H9 (cell line): ENCODE data around the gene GABRB1. TPM values are rescaled to one million over a fixed set of nuclear protein-coding genes. Genes with fewer than 3 reads are reported as not detected.

Experiments used
- DNase-seq: peaks from one replicate; pipeline ENCODE4 v3.0.0-alpha.2; 2017
- H2AFZ ChIP-seq: one replicate; pipeline ENCODE4 v1.6.1; 2013; ENCODE audit warnings: mild to moderate bottlenecking, low read length, control low read depth, moderate library complexity
- H2AK5ac ChIP-seq: 2 replicates; pipeline ENCODE4 v1.6.1; 2013; ENCODE audit warnings: low read length, control low read depth, mixed read lengths; ENCODE audit not compliant: insufficient read length
- H2BK120ac ChIP-seq: one replicate; pipeline ENCODE4 v1.6.1; 2013; ENCODE audit warnings: low read depth, mild to moderate bottlenecking, low read length, control low read depth, inconsistent platforms; ENCODE audit not compliant: poor library complexity, severe bottlenecking
- H2BK12ac ChIP-seq: 2 replicates; pipeline ENCODE4 v1.6.1; 2013; ENCODE audit warnings: low read length, control low read depth, mixed read lengths, low read depth; ENCODE audit not compliant: insufficient read length
- H2BK15ac ChIP-seq: 2 replicates; pipeline ENCODE4 v1.6.1; 2013; ENCODE audit warnings: low read depth, low read length, control low read depth
- H2BK20ac ChIP-seq: one replicate; pipeline ENCODE4 v1.6.1; 2013; ENCODE audit warnings: low read depth, mild to moderate bottlenecking, low read length, control low read depth, inconsistent platforms; ENCODE audit not compliant: poor library complexity, severe bottlenecking
- H2BK5ac ChIP-seq: 2 replicates; pipeline ENCODE4 v1.6.1; 2013; ENCODE audit warnings: low read length, control low read depth, mixed read lengths; ENCODE audit not compliant: insufficient read length
- H3K14ac ChIP-seq: 2 replicates; pipeline ENCODE4 v1.6.1; 2013; ENCODE audit warnings: low read length, control low read depth; ENCODE audit not compliant: insufficient read depth
- H3K18ac ChIP-seq: 2 replicates; pipeline ENCODE4 v1.6.1; 2013; ENCODE audit warnings: low read depth, mild to moderate bottlenecking, mixed read lengths, low read length, control low read depth; ENCODE audit not compliant: insufficient read length
- H3K23ac ChIP-seq: 2 replicates; pipeline ENCODE4 v1.6.1; 2013; ENCODE audit warnings: low read length, control low read depth, mixed read lengths, low read depth; ENCODE audit not compliant: insufficient read length
- H3K23me2 ChIP-seq: 2 replicates; pipeline ENCODE4 v1.6.1; 2013; ENCODE audit warnings: low read depth, mild to moderate bottlenecking, mixed read lengths, low read length, control low read depth; ENCODE audit not compliant: insufficient read length, poor library complexity, severe bottlenecking
- H3K27ac ChIP-seq: 2 replicates; pipeline ENCODE4 v1.5.1; 2013; ENCODE audit warnings: low read length, control low read depth, mixed read lengths, low read depth; ENCODE audit not compliant: insufficient read length
- H3K27me3 ChIP-seq: 2 replicates; pipeline ENCODE4 v1.6.1; 2013; ENCODE audit warnings: low read length, control low read depth, inconsistent platforms; ENCODE audit not compliant: insufficient read depth
- H3K4ac ChIP-seq: 2 replicates; pipeline ENCODE4 v1.6.1; 2013; ENCODE audit warnings: low read depth, mild to moderate bottlenecking, control low read depth, inconsistent platforms, low read length, moderate library complexity
- H3K4me1 ChIP-seq: 2 replicates; pipeline ENCODE4 v1.6.1; 2013; ENCODE audit warnings: low read length, control low read depth, inconsistent platforms; ENCODE audit not compliant: insufficient read depth
- H3K4me2 ChIP-seq: 2 replicates; pipeline ENCODE4 v1.6.1; 2013; ENCODE audit warnings: low read length, control low read depth, mixed read lengths; ENCODE audit not compliant: insufficient read length, insufficient read depth
- H3K56ac ChIP-seq: 2 replicates; pipeline ENCODE4 v1.6.1; 2013; ENCODE audit warnings: low read depth, mild to moderate bottlenecking, mixed read lengths, low read length, control low read depth; ENCODE audit not compliant: insufficient read length
- H3K79me1 ChIP-seq: 2 replicates; pipeline ENCODE4 v1.6.1; 2013; ENCODE audit warnings: low read depth, mild to moderate bottlenecking, moderate library complexity, low read length, control low read depth, inconsistent platforms; ENCODE audit not compliant: insufficient read depth, poor library complexity, severe bottlenecking
- H3K79me2 ChIP-seq: 2 replicates; pipeline ENCODE4 v1.6.1; 2013; ENCODE audit warnings: low read length, control low read depth, inconsistent platforms; ENCODE audit not compliant: insufficient read depth
- H3K9ac ChIP-seq: 2 replicates; pipeline ENCODE4 v1.6.1; 2013; ENCODE audit warnings: low read length, control low read depth, mixed read lengths; ENCODE audit not compliant: insufficient read length; ENCODE audit errors: extremely low read depth
- H3K9me3 ChIP-seq: one replicate; pipeline ENCODE4 v1.6.1; 2013; ENCODE audit warnings: low read depth, low read length, inconsistent platforms; ENCODE audit not compliant: control insufficient read depth
- H3T11ph ChIP-seq: one replicate; pipeline ENCODE4 v1.6.1; 2013; ENCODE audit warnings: mild to moderate bottlenecking, low read length, control low read depth, inconsistent platforms
- H4K20me1 ChIP-seq: one replicate; pipeline ENCODE4 v1.6.1; 2013; ENCODE audit not compliant: control insufficient read depth, insufficient read length, insufficient read depth
- H4K5ac ChIP-seq: 2 replicates; pipeline ENCODE4 v1.6.1; 2013; ENCODE audit warnings: low read depth, mild to moderate bottlenecking, mixed read lengths, low read length, control low read depth; ENCODE audit not compliant: insufficient read length
- H4K8ac ChIP-seq: replicated peaks from 2 replicates; pipeline ENCODE4 v1.6.1; 2013; ENCODE audit warnings: low read length, control low read depth, mixed read lengths, low read depth; ENCODE audit not compliant: insufficient read length
- H4K91ac ChIP-seq: 2 replicates; pipeline ENCODE4 v1.6.1; 2013; ENCODE audit warnings: low read depth, mild to moderate bottlenecking, moderate library complexity, mixed read lengths, low read length, control low read depth; ENCODE audit not compliant: insufficient read length
- H3K27ac Mint-ChIP-seq, 3 experiments: 2 replicates in 2 of 3; 3 replicates in 1 of 3; pipeline ENCODE4 v1.8.0; 2020 to 2021; ENCODE audit warnings: mixed read lengths in 3 of 3, mild to moderate bottlenecking in 1 of 3, moderate library complexity in 1 of 3
- H3K27me3 Mint-ChIP-seq: 2 replicates; pipeline ENCODE4 v1.8.0; 2021; ENCODE audit warnings: low read depth, mild to moderate bottlenecking, moderate library complexity, mixed read lengths
- H3K36me3 Mint-ChIP-seq, 3 experiments: 2 replicates in 2 of 3; 3 replicates in 1 of 3; pipeline ENCODE4 v1.8.0; 2020 to 2021; ENCODE audit warnings: low read depth in 3 of 3, mixed read lengths in 3 of 3; ENCODE audit not compliant: insufficient read depth in 1 of 3
- H3K4me1 Mint-ChIP-seq, 2 experiments: 2 replicates each; pipeline ENCODE4 v1.8.0; 2020; ENCODE audit warnings: mixed read lengths in 2 of 2
- H3K4me3 Mint-ChIP-seq, 2 experiments: 2 replicates in 1 of 2; 3 replicates in 1 of 2; pipeline ENCODE4 v1.8.0; 2020 to 2021; ENCODE audit warnings: mild to moderate bottlenecking in 2 of 2, mixed read lengths in 2 of 2, moderate library complexity in 1 of 2
- H3K9me3 Mint-ChIP-seq, 2 experiments: 2 replicates in 1 of 2; 3 replicates in 1 of 2; pipeline ENCODE4 v1.8.0; 2020; ENCODE audit warnings: mild to moderate bottlenecking in 2 of 2, mixed read lengths in 2 of 2, moderate library complexity in 1 of 2
- WGBS: extraction: QIAGEN DNeasy Blood & Tissue Kit; methylation state at CpG from one replicate; pipeline ENCODE4 v1.1.7; 2013; ENCODE audit warnings: missing lambda C conversion rate, low lambda C conversion rate, mixed read lengths; ENCODE audit not compliant: insufficient read length; ENCODE audit errors: extremely low coverage; 5-methylcytosine and 5-hydroxymethylcytosine counted together
- total RNA-seq: library from RNA; stranded (reverse); gene quantifications from 2 replicates; pipeline ENCODE4 v1.2.1, GENCODE V29; 2021
- TF ChIP-seq, protein P1 (sequence below): fragments of 200-600 bp; sonication (generic); conservative IDR thresholded peaks from 3 replicates; pipeline ENCODE4 v1.8.0; 2021; ENCODE audit warnings: antibody characterized with exemption, mild to moderate bottlenecking

Gene GABRB1
- total RNA-seq, 1 experiment from 2014 or later: 0.39 TPM

DNA sequence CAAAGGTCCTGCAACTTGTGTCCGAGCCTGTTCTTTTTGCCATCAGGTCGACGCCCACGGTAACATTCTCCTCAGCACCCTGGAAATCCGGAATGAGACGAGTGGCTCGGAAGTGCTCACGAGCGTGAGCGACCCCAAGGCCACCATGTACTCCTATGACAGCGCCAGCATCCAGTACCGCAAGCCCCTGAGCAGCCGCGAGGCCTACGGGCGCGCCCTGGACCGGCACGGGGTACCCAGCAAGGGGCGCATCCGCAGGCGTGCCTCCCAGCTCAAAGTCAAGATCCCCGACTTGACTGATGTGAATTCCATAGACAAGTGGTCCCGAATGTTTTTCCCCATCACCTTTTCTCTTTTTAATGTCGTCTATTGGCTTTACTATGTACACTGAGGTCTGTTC is 394.3 kb downstream of the GABRB1 start:
- H3K4me3 Mint-ChIP-seq: no peak overlapping the region
- Histone ChIP-seq H4K8ac (no peak overlapping the region), H3K9ac (no peak overlapping the region), H3K4me2 (no peak overlapping the region), H3K79me1 (no peaks in the 10 kb centered on the region), H4K5ac (no peak overlapping the region), H2AK5ac (no peak overlapping the region), H2BK120ac (no peak overlapping the region), H2BK5ac (no peak overlapping the region), H3K4me1 (no peaks in the 10 kb centered on the region), H3K27me3 (no peaks in the 10 kb centered on the region), H3T11ph (no peak overlapping the region), H4K20me1 (no peaks in the 10 kb centered on the region), H3K23me2 (no peaks in the 10 kb centered on the region), H4K91ac (no peak overlapping the region), H2BK12ac (no peak overlapping the region), H3K79me2 (no peaks in the 10 kb centered on the region), H3K9me3 (no peaks in the 10 kb centered on the region), H3K18ac (no peak overlapping the region), H2BK15ac (no peak overlapping the region), H3K27ac (no peak overlapping the region), H3K56ac (no peak overlapping the region), H3K14ac (no peak overlapping the region; the same call in 1 of the 2 replicates), H3K4ac (no peak overlapping the region), H3K23ac (no peak overlapping the region), H2BK20ac (no peak overlapping the region), H2AFZ (no peak overlapping the region)
- no peaks in the 10 kb centered on the region for H3K4me1 Mint-ChIP-seq
- no peaks in the 10 kb centered on the region for H3K36me3 Mint-ChIP-seq
- no peak overlapping the region; a peak in 1 of 7 replicates for H3K27ac Mint-ChIP-seq
- no CpG with 5 or more reads among the region's 25 CpGs for WGBS
- no peak for DNase-seq
- H3K9me3 Mint-ChIP-seq: no peaks in the 10 kb centered on the region
- TF ChIP-seq, protein P1, sequence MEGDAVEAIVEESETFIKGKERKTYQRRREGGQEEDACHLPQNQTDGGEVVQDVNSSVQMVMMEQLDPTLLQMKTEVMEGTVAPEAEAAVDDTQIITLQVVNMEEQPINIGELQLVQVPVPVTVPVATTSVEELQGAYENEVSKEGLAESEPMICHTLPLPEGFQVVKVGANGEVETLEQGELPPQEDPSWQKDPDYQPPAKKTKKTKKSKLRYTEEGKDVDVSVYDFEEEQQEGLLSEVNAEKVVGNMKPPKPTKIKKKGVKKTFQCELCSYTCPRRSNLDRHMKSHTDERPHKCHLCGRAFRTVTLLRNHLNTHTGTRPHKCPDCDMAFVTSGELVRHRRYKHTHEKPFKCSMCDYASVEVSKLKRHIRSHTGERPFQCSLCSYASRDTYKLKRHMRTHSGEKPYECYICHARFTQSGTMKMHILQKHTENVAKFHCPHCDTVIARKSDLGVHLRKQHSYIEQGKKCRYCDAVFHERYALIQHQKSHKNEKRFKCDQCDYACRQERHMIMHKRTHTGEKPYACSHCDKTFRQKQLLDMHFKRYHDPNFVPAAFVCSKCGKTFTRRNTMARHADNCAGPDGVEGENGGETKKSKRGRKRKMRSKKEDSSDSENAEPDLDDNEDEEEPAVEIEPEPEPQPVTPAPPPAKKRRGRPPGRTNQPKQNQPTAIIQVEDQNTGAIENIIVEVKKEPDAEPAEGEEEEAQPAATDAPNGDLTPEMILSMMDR: no peak
- peaks cover 2% of the 10 kb centered on the region for H3K27me3 Mint-ChIP-seq
